B cell (primary cell): Measurements from ENCODE around the gene ZFP36L1. TPM values are rescaled to one million over a fixed set of nuclear protein-coding genes. Genes with fewer than 3 reads are reported as not detected.

ENCODE experiments used
- ATAC-seq: fragments of 200-7000 bp; cut with Tn5 transposase; one replicate; pipeline ENCODE4 v1.10.0; 2021; ENCODE audit warnings: low read depth, mild to moderate bottlenecking, moderate number of reproducible peaks, moderate library complexity
- CTCF ChIA-PET: fragments of 350-600 bp; sonication (Branson Sonifier 250); formaldehyde crosslinking; loops from one replicate; lab custom pipeline; 2021; ENCODE audit warnings: antibody characterized with exemption, inconsistent platforms; lab: Charles Lee
- POLR2A ChIA-PET: fragments of 350-600 bp; sonication (Branson Sonifier 250); formaldehyde crosslinking; loops from one replicate; lab custom pipeline; 2021; ENCODE audit warnings: antibody characterized with exemption; lab: Charles Lee
- DNase-seq: peaks from one replicate; pipeline ENCODE4 v3.0.0; 2013
- H2AFZ ChIP-seq: 2 replicates; pipeline ENCODE4 v1.6.1; 2012; ENCODE audit warnings: mild to moderate bottlenecking, low read depth, low read length; ENCODE audit not compliant: insufficient read depth, poor library complexity, severe bottlenecking
- H3K27ac ChIP-seq, 2 donors: 1 replicate in 1 of 2; 2 replicates in 1 of 2; pipeline ENCODE4 v1.5.1; 2012 to 2013; ENCODE audit warnings: low read length in 2 of 2, mild to moderate bottlenecking in 2 of 2, moderate library complexity in 1 of 2
- H3K27me3 ChIP-seq, 4 experiments: fragments of 200-600 bp in 1 of 4; sonication (generic) in 1 of 4; replicated peaks in 1 of 4; 1 replicate in 2 of 4; 2 replicates in 2 of 4; pipeline versions ENCODE4 v1.6.1 to v1.7.0; 2013 to 2016; ENCODE audit warnings: low read length in 3 of 4, mild to moderate bottlenecking in 2 of 4, mixed read lengths in 1 of 4, moderate library complexity in 1 of 4; ENCODE audit not compliant: insufficient read depth in 4 of 4, control insufficient read depth in 3 of 4; ENCODE audit errors: control extremely low read depth in 1 of 4
- H3K36me3 ChIP-seq, 2 experiments: replicated peaks in 1 of 2; 1 replicate in 1 of 2; 2 replicates in 1 of 2; pipeline versions ENCODE4 v1.6.1 to v1.7.1; 2013; ENCODE audit warnings: low read length in 1 of 2; ENCODE audit not compliant: insufficient read depth in 2 of 2, control insufficient read depth in 1 of 2; ENCODE audit errors: control extremely low read depth in 1 of 2, extremely low read depth in 1 of 2
- H3K4me1 ChIP-seq, 2 donors: fragments of 200-600 bp in 1 of 2; sonication (generic) in 1 of 2; 1 replicate in 1 of 2; 2 replicates in 1 of 2; pipeline versions ENCODE4 v1.5.1 to v1.6.1; 2013 to 2017; ENCODE audit warnings: low read length in 2 of 2; ENCODE audit not compliant: control insufficient read depth in 2 of 2, insufficient read depth in 2 of 2
- H3K4me2 ChIP-seq: replicated peaks from 2 replicates; pipeline ENCODE3; 2012; ENCODE audit warnings: mild to moderate bottlenecking, low read depth, low read length; ENCODE audit not compliant: poor library complexity, severe bottlenecking
- H3K4me3 ChIP-seq, 5 experiments: fragments of 200-600 bp in 1 of 5; sonication (generic) in 1 of 5; 1 replicate in 3 of 5; 2 replicates in 2 of 5; pipeline versions ENCODE4 v1.5.1 to v1.7.0; 2011 to 2016; ENCODE audit warnings: low read length in 4 of 5, mild to moderate bottlenecking in 4 of 5, low read depth in 2 of 5, control low read depth in 1 of 5, moderate library complexity in 1 of 5; ENCODE audit not compliant: insufficient read depth in 1 of 5; ENCODE audit errors: control extremely low read depth in 1 of 5, extremely low read depth in 1 of 5
- H3K79me2 ChIP-seq: fragments of 200-600 bp; sonication (generic); one replicate; pipeline ENCODE4 v1.6.0; 2016; ENCODE audit warnings: low read length; ENCODE audit not compliant: control insufficient read depth, insufficient read depth
- H3K9ac ChIP-seq: fragments of 200-600 bp; sonication (generic); 2 replicates; pipeline ENCODE4 v1.6.1; 2017; ENCODE audit warnings: mild to moderate bottlenecking, low read length, moderate library complexity
- H3K9me3 ChIP-seq, 3 donors: one replicate each; pipeline versions ENCODE4 v1.6.1 to v1.7.1; 2013; ENCODE audit warnings: low read length in 2 of 3; ENCODE audit not compliant: control insufficient read depth in 2 of 3, insufficient read depth in 1 of 3; ENCODE audit errors: control extremely low read depth in 1 of 3
- H4K20me1 ChIP-seq: 2 replicates; pipeline ENCODE4 v1.6.0; 2012; ENCODE audit warnings: mild to moderate bottlenecking, low read length; ENCODE audit not compliant: insufficient read depth, control insufficient read depth, poor library complexity, severe bottlenecking
- H3K27ac Mint-ChIP-seq: one replicate; pipeline ENCODE4 v1.8.0; 2021; ENCODE audit warnings: mixed read lengths
- H3K27me3 Mint-ChIP-seq: one replicate; pipeline ENCODE4 v1.8.0; 2021; ENCODE audit warnings: mixed read lengths
- H3K4me1 Mint-ChIP-seq: one replicate; pipeline ENCODE4 v1.8.0; 2021; ENCODE audit warnings: mixed read lengths
- H3K4me3 Mint-ChIP-seq: one replicate; pipeline ENCODE4 v1.8.0; 2021; ENCODE audit warnings: mixed read lengths
- H3K9me3 Mint-ChIP-seq: one replicate; pipeline ENCODE4 v1.8.0; 2022; ENCODE audit warnings: mixed read lengths; ENCODE audit not compliant: insufficient read depth
- EZH2 ChIP-seq: IDR thresholded peaks from 2 replicates; pipeline ENCODE4 v1.6.1; 2012; ENCODE audit warnings: borderline replicate concordance, low read depth, mild to moderate bottlenecking, moderate library complexity, low read length; ENCODE audit not compliant: insufficient read depth, poor library complexity, severe bottlenecking
- WGBS: methylation state at CpG from one replicate; pipeline ENCODE4 v1.1.5; 2013; ENCODE audit warnings: missing lambda C conversion rate; ENCODE audit not compliant: insufficient coverage; 5-methylcytosine and 5-hydroxymethylcytosine counted together
- intact Hi-C: fragments of 100-400 bp; cut with micrococcal nuclease; formaldehyde crosslinking; loops from one replicate; pipeline ENCODE4 v1.10.0; 2022
- polyA plus RNA-seq: library from polyadenylated mRNA; depleted of rRNA; stranded (reverse); fragments of >200 nt; gene quantifications from 2 replicates; pipeline ENCODE4 v1.2.3, GENCODE V29; 2012
- total RNA-seq, 2 donors: library from RNA; stranded (reverse); fragments of 120-200 nt in 1 of 2; gene quantifications; 1 replicate in 1 of 2; 2 replicates in 1 of 2; pipeline versions ENCODE4 v1.2.3 to v1.2.4, GENCODE V29; 2013 to 2022
- TF ChIP-seq, protein P1 (sequence below): fragments of 200-600 bp; IDR thresholded peaks from one replicate; pipeline ENCODE4 v1.8.0; 2022; ENCODE audit warnings: antibody characterized with exemption, mild to moderate bottlenecking

Gene ZFP36L1
- total and polyA plus RNA-seq, 2 donors (not counting 1 experiment from before 2014, with no cell fraction given) = 572 to 983 TPM

DNA sequence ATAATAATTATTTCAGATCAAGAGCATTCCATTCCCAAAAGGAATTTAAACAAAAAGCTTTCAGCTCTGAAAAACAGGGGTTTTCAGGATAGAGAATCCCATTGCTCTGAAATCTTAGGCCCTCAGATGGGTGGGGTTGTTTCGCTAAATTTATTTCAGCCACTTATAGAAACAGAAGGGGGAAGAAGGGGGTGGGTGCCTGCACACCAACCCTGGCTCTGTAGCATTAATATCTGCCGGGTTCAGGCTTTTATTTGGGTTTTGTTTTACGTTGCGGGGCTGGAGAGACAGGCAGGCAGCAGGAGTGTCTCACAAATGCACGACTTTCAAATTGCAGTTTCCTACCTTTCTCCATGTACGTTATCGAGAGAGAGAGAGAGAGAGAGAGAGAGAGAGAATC is 12.5 kb upstream of the ZFP36L1 start:
- peak overlapping the region; percentile 99 for H3K27ac Mint-ChIP-seq
- ChIA-PET POLR2A (interaction anchor here (1.3 to 7.9 kb wide), 3 partner anchors 9 to 12 kb away, joined by 18 to 100 read pairs (median 88); partner anchors contain the start of gene ZFP36L1), CTCF (interaction anchor here (4.2 to 5.7 kb wide), 2 partner anchors 9 to 10 kb away, joined by 36 to 64 read pairs; no protein-coding TSS in a partner anchor)

DNA sequence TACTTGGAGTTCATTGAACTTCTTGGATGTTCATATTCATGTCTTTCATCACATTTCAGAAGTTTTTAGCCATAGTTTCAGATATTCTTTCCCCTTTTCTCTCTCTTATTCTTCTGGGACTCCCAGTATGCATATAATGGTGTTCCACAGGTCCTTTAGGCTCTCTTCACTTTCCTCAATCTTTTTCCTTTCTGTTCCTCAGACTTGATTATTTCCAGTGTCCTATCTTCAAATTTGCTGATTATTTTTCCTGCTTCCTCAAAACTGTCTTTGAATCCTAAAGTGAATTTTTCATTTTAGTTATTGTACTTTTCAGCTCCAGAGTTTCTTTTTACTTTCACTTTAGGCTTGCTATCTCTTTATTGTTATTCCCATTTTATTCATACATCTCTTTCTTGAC is 8.8 kb upstream of the ZFP36L1 start:
- peak overlapping the region; percentile 28 for H3K27ac Mint-ChIP-seq
- peaks cover 70% of the 10 kb centered on the region for H3K4me1 Mint-ChIP-seq

More for the DNA sequence above, 12.5 kb upstream of the ZFP36L1 start:
- ATAC-seq = no peak
- Histone ChIP-seq H3K9ac (peak overlapping the region; percentile 40), H4K20me1 (no peaks in the 10 kb centered on the region), H3K27me3 (no peaks in the 10 kb centered on the region), H3K4me2 (peak overlapping the region; percentile 77), H3K36me3 (no peaks in the 10 kb centered on the region), H3K9me3 (peaks cover 6 to 14% (median 7%) of the 10 kb centered on the region in 3 donors), H2AFZ (peak overlapping the region; percentile 4), H3K4me1 (peaks cover 61 to 62% of the 10 kb centered on the region in 2 donors), H3K4me3 (peak overlapping the region; percentile 36 to 54 (median 41)), H3K27ac (peak overlapping the region; percentile 95), H3K79me2 (peaks cover 75% of the 10 kb centered on the region)
- H3K27me3 Mint-ChIP-seq = no peaks in the 10 kb centered on the region
- peaks cover 79% of the 10 kb centered on the region for H3K4me1 Mint-ChIP-seq
- no peak for DNase-seq
- WGBS = 10% methylated on average over 2 of the region's 7 CpGs
- intact Hi-C loops = no loop called here
- peak overlapping the region; percentile 82 for H3K4me3 Mint-ChIP-seq
- H3K9me3 Mint-ChIP-seq = peaks cover 9% of the 10 kb centered on the region
- TF ChIP-seq, protein P1, sequence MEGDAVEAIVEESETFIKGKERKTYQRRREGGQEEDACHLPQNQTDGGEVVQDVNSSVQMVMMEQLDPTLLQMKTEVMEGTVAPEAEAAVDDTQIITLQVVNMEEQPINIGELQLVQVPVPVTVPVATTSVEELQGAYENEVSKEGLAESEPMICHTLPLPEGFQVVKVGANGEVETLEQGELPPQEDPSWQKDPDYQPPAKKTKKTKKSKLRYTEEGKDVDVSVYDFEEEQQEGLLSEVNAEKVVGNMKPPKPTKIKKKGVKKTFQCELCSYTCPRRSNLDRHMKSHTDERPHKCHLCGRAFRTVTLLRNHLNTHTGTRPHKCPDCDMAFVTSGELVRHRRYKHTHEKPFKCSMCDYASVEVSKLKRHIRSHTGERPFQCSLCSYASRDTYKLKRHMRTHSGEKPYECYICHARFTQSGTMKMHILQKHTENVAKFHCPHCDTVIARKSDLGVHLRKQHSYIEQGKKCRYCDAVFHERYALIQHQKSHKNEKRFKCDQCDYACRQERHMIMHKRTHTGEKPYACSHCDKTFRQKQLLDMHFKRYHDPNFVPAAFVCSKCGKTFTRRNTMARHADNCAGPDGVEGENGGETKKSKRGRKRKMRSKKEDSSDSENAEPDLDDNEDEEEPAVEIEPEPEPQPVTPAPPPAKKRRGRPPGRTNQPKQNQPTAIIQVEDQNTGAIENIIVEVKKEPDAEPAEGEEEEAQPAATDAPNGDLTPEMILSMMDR = no peak
- no peak for TF ChIP-seq EZH2

More for the DNA sequence above, 8.8 kb upstream of the ZFP36L1 start:
- Mint-ChIP-seq H3K4me3 (no peak overlapping the region), H3K9me3 (peaks cover 9% of the 10 kb centered on the region), H3K27me3 (no peaks in the 10 kb centered on the region)
- Histone ChIP-seq H3K36me3 (no peaks in the 10 kb centered on the region), H3K79me2 (peaks cover 50% of the 10 kb centered on the region), H3K4me1 (peaks cover 46 to 51% of the 10 kb centered on the region in 2 donors), H3K27ac (no peak overlapping the region), H3K4me3 (no peak overlapping the region), H3K4me2 (no peak overlapping the region), H4K20me1 (no peaks in the 10 kb centered on the region), H2AFZ (no peak overlapping the region), H3K9ac (no peak overlapping the region), H3K9me3 (peaks cover 7 to 18% (median 10%) of the 10 kb centered on the region in 3 donors), H3K27me3 (no peaks in the 10 kb centered on the region)
- ChIA-PET POLR2A (interaction anchor here (0.6 to 7.9 kb wide), 2 partner anchors 13 to 14 kb away, joined by 3 to 88 read pairs; no protein-coding TSS in a partner anchor), CTCF (no interaction called here)
- intact Hi-C loops = no loop called here
- TF ChIP-seq, protein P1 = no peak
- no peak for TF ChIP-seq EZH2
- DNase-seq (no peak), ATAC-seq (no peak)
